Measurements from ENCODE around the gene CACNA1D.

Gene CACNA1D

GRCh38 chr3:53530205-53530604 is 35.8 kb downstream of the CACNA1D start:
- no peak overlapping the region for H3K4me3 ChIP-seq (ENCODE audit: low read depth, low read length)
- H3K36me3 ChIP-seq (ENCODE audit: control insufficient read depth, insufficient read depth, low read length) = no peaks in the 10 kb centered on the region
- no peak overlapping the region for H3K27ac ChIP-seq (ENCODE audit: low read depth, low read length)
- no peaks in the 10 kb centered on the region for H3K9me3 ChIP-seq (ENCODE audit: control insufficient read depth, insufficient read depth, low read depth, low read length)
- H3K27me3 ChIP-seq (ENCODE audit: control insufficient read depth, insufficient read depth, low read length) = no peaks in the 10 kb centered on the region
- peaks cover 5% of the 10 kb centered on the region; the same call in 1 of the 2 replicates for H3K4me1 ChIP-seq (ENCODE audit: control insufficient read depth, insufficient read depth, low read length)
- H3K9ac ChIP-seq (ENCODE audit: low read length) = no peak overlapping the region

GRCh38 chr3:53531749-53532148 is 37.3 kb downstream of the CACNA1D start:
- Histone ChIP-seq H3K4me1 (ENCODE audit: control insufficient read depth, insufficient read depth, low read length) (peaks cover 5% of the 10 kb centered on the region; the same call in 1 of the 2 replicates), H3K4me3 (ENCODE audit: low read depth, low read length) (no peak overlapping the region), H3K9ac (ENCODE audit: low read length) (no peak overlapping the region), H3K27ac (ENCODE audit: low read depth, low read length) (no peak overlapping the region), H3K36me3 (ENCODE audit: control insufficient read depth, insufficient read depth, low read length) (no peaks in the 10 kb centered on the region), H3K9me3 (ENCODE audit: control insufficient read depth, insufficient read depth, low read depth, low read length) (no peaks in the 10 kb centered on the region), H3K27me3 (ENCODE audit: control insufficient read depth, insufficient read depth, low read length) (no peaks in the 10 kb centered on the region)

- H3K9me3 ChIP-seq (ENCODE audit: control insufficient read depth, insufficient read depth, low read depth, low read length) = no peaks in the 10 kb centered on the region
- no peaks in the 10 kb centered on the region for H3K27me3 ChIP-seq (ENCODE audit: control insufficient read depth, insufficient read depth, low read length)
- H3K4me1 ChIP-seq (ENCODE audit: control insufficient read depth, insufficient read depth, low read length) = peaks cover 5% of the 10 kb centered on the region; the same call in 1 of the 2 replicates
- no peak overlapping the region for H3K4me3 ChIP-seq (ENCODE audit: low read depth, low read length)
- no peaks in the 10 kb centered on the region for H3K36me3 ChIP-seq (ENCODE audit: control insufficient read depth, insufficient read depth, low read length)
- no peak overlapping the region for H3K27ac ChIP-seq (ENCODE audit: low read depth, low read length)
- no peak overlapping the region for H3K9ac ChIP-seq (ENCODE audit: low read length)
Observed at GRCh38 chr3:53533472-53533871, 39.1 kb downstream of the CACNA1D start.

GRCh38 chr3:53534216-53534615 is 39.8 kb downstream of the CACNA1D start:
- no peak overlapping the region for H3K9ac ChIP-seq (ENCODE audit: low read length)
- H3K4me3 ChIP-seq (ENCODE audit: low read depth, low read length) = no peak overlapping the region
- no peaks in the 10 kb centered on the region for H3K36me3 ChIP-seq (ENCODE audit: control insufficient read depth, insufficient read depth, low read length)
- no peak overlapping the region for H3K27ac ChIP-seq (ENCODE audit: low read depth, low read length)
- H3K9me3 ChIP-seq (ENCODE audit: control insufficient read depth, insufficient read depth, low read depth, low read length) = no peaks in the 10 kb centered on the region
- H3K4me1 ChIP-seq (ENCODE audit: control insufficient read depth, insufficient read depth, low read length) = peaks cover 5% of the 10 kb centered on the region; the same call in 1 of the 2 replicates
- H3K27me3 ChIP-seq (ENCODE audit: control insufficient read depth, insufficient read depth, low read length) = no peaks in the 10 kb centered on the region

- H3K9me3 ChIP-seq (ENCODE audit: control insufficient read depth, insufficient read depth, low read depth, low read length) = no peaks in the 10 kb centered on the region
- H3K4me3 ChIP-seq (ENCODE audit: low read depth, low read length) = no peak overlapping the region
- peaks cover 5% of the 10 kb centered on the region; the same call in 1 of the 2 replicates for H3K4me1 ChIP-seq (ENCODE audit: control insufficient read depth, insufficient read depth, low read length)
- no peak overlapping the region for H3K9ac ChIP-seq (ENCODE audit: low read length)
- no peaks in the 10 kb centered on the region for H3K36me3 ChIP-seq (ENCODE audit: control insufficient read depth, insufficient read depth, low read length)
- no peaks in the 10 kb centered on the region for H3K27me3 ChIP-seq (ENCODE audit: control insufficient read depth, insufficient read depth, low read length)
- H3K27ac ChIP-seq (ENCODE audit: low read depth, low read length) = no peak overlapping the region
Observed at GRCh38 chr3:53534676-53535400, 40.4 kb downstream of the CACNA1D start.

- no peaks in the 10 kb centered on the region for H3K36me3 ChIP-seq (ENCODE audit: control insufficient read depth, insufficient read depth, low read length)
- H3K4me3 ChIP-seq (ENCODE audit: low read depth, low read length) = no peak overlapping the region
- H3K27ac ChIP-seq (ENCODE audit: low read depth, low read length) = no peak overlapping the region
- no peaks in the 10 kb centered on the region for H3K9me3 ChIP-seq (ENCODE audit: control insufficient read depth, insufficient read depth, low read depth, low read length)
- no peaks in the 10 kb centered on the region for H3K27me3 ChIP-seq (ENCODE audit: control insufficient read depth, insufficient read depth, low read length)
- no peak overlapping the region for H3K9ac ChIP-seq (ENCODE audit: low read length)
- H3K4me1 ChIP-seq (ENCODE audit: control insufficient read depth, insufficient read depth, low read length) = peaks cover 5% of the 10 kb centered on the region; the same call in 1 of the 2 replicates
Observed at GRCh38 chr3:53536282-53536681, 41.9 kb downstream of the CACNA1D start.

- no peaks in the 10 kb centered on the region for H3K27me3 ChIP-seq (ENCODE audit: control insufficient read depth, insufficient read depth, low read length)
- H3K9me3 ChIP-seq (ENCODE audit: control insufficient read depth, insufficient read depth, low read depth, low read length) = no peaks in the 10 kb centered on the region
- H3K9ac ChIP-seq (ENCODE audit: low read length) = no peak overlapping the region
- no peaks in the 10 kb centered on the region for H3K4me1 ChIP-seq (ENCODE audit: control insufficient read depth, insufficient read depth, low read length)
- H3K36me3 ChIP-seq (ENCODE audit: control insufficient read depth, insufficient read depth, low read length) = no peaks in the 10 kb centered on the region
- no peak overlapping the region for H3K4me3 ChIP-seq (ENCODE audit: low read depth, low read length)
- no peak overlapping the region for H3K27ac ChIP-seq (ENCODE audit: low read depth, low read length)
Observed at GRCh38 chr3:53544357-53544756, 49.9 kb downstream of the CACNA1D start.

GRCh38 chr3:53545310-53545995 is 51.0 kb downstream of the CACNA1D start:
- Histone ChIP-seq H3K9me3 (ENCODE audit: control insufficient read depth, insufficient read depth, low read depth, low read length) (no peaks in the 10 kb centered on the region), H3K27ac (ENCODE audit: low read depth, low read length) (no peak overlapping the region), H3K4me3 (ENCODE audit: low read depth, low read length) (no peak overlapping the region), H3K36me3 (ENCODE audit: control insufficient read depth, insufficient read depth, low read length) (no peaks in the 10 kb centered on the region), H3K4me1 (ENCODE audit: control insufficient read depth, insufficient read depth, low read length) (no peaks in the 10 kb centered on the region), H3K27me3 (ENCODE audit: control insufficient read depth, insufficient read depth, low read length) (no peaks in the 10 kb centered on the region), H3K9ac (ENCODE audit: low read length) (no peak overlapping the region)

GRCh38 chr3:53545996-53546359 is 51.6 kb downstream of the CACNA1D start:
- Histone ChIP-seq H3K9me3 (ENCODE audit: control insufficient read depth, insufficient read depth, low read depth, low read length) (no peaks in the 10 kb centered on the region), H3K9ac (ENCODE audit: low read length) (no peak overlapping the region), H3K4me1 (ENCODE audit: control insufficient read depth, insufficient read depth, low read length) (no peaks in the 10 kb centered on the region), H3K36me3 (ENCODE audit: control insufficient read depth, insufficient read depth, low read length) (no peaks in the 10 kb centered on the region), H3K27ac (ENCODE audit: low read depth, low read length) (no peak overlapping the region), H3K4me3 (ENCODE audit: low read depth, low read length) (no peak overlapping the region), H3K27me3 (ENCODE audit: control insufficient read depth, insufficient read depth, low read length) (no peaks in the 10 kb centered on the region)

- Histone ChIP-seq H3K4me3 (ENCODE audit: low read depth, low read length) (no peak overlapping the region), H3K9ac (ENCODE audit: low read length) (no peak overlapping the region), H3K9me3 (ENCODE audit: control insufficient read depth, insufficient read depth, low read depth, low read length) (no peaks in the 10 kb centered on the region), H3K27me3 (ENCODE audit: control insufficient read depth, insufficient read depth, low read length) (no peaks in the 10 kb centered on the region), H3K36me3 (ENCODE audit: control insufficient read depth, insufficient read depth, low read length) (no peaks in the 10 kb centered on the region), H3K4me1 (ENCODE audit: control insufficient read depth, insufficient read depth, low read length) (no peaks in the 10 kb centered on the region), H3K27ac (ENCODE audit: low read depth, low read length) (no peak overlapping the region)
Observed at GRCh38 chr3:53547327-53547726, 52.9 kb downstream of the CACNA1D start.

- H3K4me3 ChIP-seq (ENCODE audit: low read depth, low read length) = no peak overlapping the region
- H3K4me1 ChIP-seq (ENCODE audit: control insufficient read depth, insufficient read depth, low read length) = no peaks in the 10 kb centered on the region
- H3K27ac ChIP-seq (ENCODE audit: low read depth, low read length) = no peak overlapping the region
- H3K27me3 ChIP-seq (ENCODE audit: control insufficient read depth, insufficient read depth, low read length) = no peaks in the 10 kb centered on the region
- no peak overlapping the region for H3K9ac ChIP-seq (ENCODE audit: low read length)
- H3K36me3 ChIP-seq (ENCODE audit: control insufficient read depth, insufficient read depth, low read length) = no peaks in the 10 kb centered on the region
- H3K9me3 ChIP-seq (ENCODE audit: control insufficient read depth, insufficient read depth, low read depth, low read length) = no peaks in the 10 kb centered on the region
Observed at GRCh38 chr3:53550005-53550620, 55.7 kb downstream of the CACNA1D start.
